Subcutaneous abdominal adipose tissue (tissue), 5 donors: Measurements from ENCODE around the gene ABHD12.

Experiments used
- H3K27ac ChIP-seq: one replicate; pipeline ENCODE4 v1.7.0; 2013; ENCODE audit warnings: low read depth, mild to moderate bottlenecking, inconsistent platforms, low read length, moderate library complexity
- H3K27me3 ChIP-seq, 5 donors: one replicate each; pipeline ENCODE4 v1.7.0; 2013; ENCODE audit warnings: low read length in 5 of 5, inconsistent platforms in 1 of 5; ENCODE audit not compliant: control insufficient read depth in 5 of 5, insufficient read depth in 4 of 5
- H3K36me3 ChIP-seq, 5 donors: one replicate each; pipeline ENCODE4 v1.7.0; 2013; ENCODE audit warnings: low read length in 5 of 5; ENCODE audit not compliant: control insufficient read depth in 5 of 5, insufficient read depth in 5 of 5
- H3K4me1 ChIP-seq, 5 donors: one replicate each; pipeline ENCODE4 v1.7.0; 2013; ENCODE audit warnings: low read length in 5 of 5, mild to moderate bottlenecking in 3 of 5, moderate library complexity in 1 of 5; ENCODE audit not compliant: control insufficient read depth in 5 of 5, insufficient read depth in 5 of 5
- H3K4me3 ChIP-seq, 5 donors: one replicate each; pipeline ENCODE4 v1.7.0; 2013; ENCODE audit warnings: low read length in 5 of 5, low read depth in 1 of 5
- H3K9ac ChIP-seq, 5 donors: one replicate each; pipeline ENCODE4 v1.7.0; 2013; ENCODE audit warnings: low read length in 5 of 5, mild to moderate bottlenecking in 4 of 5, moderate library complexity in 3 of 5
- H3K9me3 ChIP-seq, 5 donors: one replicate each; pipeline ENCODE4 v1.7.0; 2013; ENCODE audit warnings: low read length in 5 of 5; ENCODE audit not compliant: control insufficient read depth in 5 of 5
- donor health status: healthy.
- donor health status: healthy.
- donor health status: healthy.
- donor health status: healthy.
- donor health status: healthy.

ABHD12 gene

GRCh38 chr20:25292176-25292891 is 98.3 kb downstream of the ABHD12 start:
- Histone ChIP-seq H3K27ac (no peak overlapping the region), H3K27me3 (no peaks in the 10 kb centered on the region), H3K36me3 (peaks cover 0 to 79% (median 66%) of the 10 kb centered on the region in 5 donors), H3K4me3 (no peak overlapping the region), H3K4me1 (peaks cover 6 to 32% (median 29%) of the 10 kb centered on the region in 5 donors), H3K9ac (no peak overlapping the region), H3K9me3 (no peaks in the 10 kb centered on the region)

DNA sequence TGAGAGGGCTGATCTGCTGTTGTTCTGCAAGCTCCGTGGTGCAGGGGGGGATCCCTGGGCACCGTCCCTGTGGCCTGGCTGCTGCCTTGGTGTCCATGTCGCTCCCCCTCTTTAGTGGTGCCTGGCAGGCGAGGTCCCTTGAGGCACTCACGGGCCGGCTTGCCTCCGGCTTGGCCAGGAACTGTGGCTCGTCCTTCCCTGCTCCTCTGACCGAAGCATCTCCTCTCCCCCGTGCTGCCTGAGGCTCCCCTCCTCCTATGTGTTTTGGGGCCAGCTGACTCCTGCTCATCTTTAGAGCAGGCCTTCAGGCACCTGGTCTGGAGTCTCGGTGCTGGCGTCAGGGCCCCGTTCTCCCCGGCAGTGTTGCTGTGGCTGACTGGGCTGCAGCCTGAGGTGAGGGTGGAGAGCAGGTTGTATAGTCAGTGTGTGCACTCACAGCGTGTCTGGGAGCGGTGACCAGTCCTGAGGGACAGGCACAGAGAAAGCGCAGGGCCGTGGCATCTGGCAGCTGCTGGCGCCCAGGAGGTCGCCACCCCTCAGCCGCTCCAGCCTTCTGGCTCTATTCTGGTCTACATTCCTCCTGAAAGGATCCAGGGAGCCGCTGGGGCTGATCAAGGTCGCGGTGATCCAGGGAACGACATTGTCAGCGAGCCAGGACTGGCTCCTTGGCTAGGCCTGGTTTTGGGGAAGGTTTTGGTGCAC is 99.1 kb downstream of the ABHD12 start:
- Histone ChIP-seq H3K4me3 (no peak overlapping the region), H3K9me3 (no peaks in the 10 kb centered on the region), H3K4me1 (peaks cover 4 to 24% (median 21%) of the 10 kb centered on the region in 5 donors), H3K9ac (no peak overlapping the region), H3K27me3 (no peaks in the 10 kb centered on the region), H3K36me3 (peaks cover 0 to 79% (median 72%) of the 10 kb centered on the region in 5 donors), H3K27ac (no peak overlapping the region)

DNA sequence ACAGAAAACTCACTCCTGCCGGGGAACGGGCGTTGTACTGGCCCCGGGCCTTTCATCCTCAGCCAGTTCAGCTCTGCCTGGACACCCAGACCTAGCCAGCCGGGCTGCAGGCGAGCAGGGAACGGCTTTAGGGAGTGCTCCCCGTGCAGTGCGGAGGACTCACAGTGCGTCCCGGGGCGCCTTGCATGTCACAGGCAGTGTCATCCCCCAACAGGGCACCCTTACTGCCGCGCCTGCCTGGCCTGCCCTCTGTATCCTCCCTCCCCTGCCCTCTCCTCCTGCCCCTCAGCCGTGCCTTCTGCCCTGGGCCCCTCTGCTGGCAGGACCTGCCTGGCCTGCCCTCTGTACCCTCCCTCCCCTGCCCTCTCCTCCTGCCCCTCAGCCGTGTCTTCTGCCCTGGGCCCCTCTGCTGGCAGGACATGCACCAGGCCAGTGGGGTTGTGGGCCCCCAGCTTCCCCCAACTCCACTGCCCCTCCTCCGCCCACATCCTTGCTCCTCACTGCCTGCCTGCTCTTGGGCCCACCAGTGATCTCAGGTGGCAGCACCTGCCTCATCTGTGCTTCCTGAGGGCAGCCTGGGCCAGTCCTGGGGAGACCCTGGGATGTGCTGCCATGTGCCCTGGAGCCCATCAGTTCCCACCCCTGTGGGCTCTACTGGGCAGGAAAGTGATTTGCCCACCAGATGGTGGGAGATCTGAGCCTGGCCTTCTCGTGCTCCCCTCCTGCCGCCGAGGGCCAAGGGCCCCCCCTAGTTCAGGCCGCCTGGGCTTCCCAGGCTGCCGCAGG is 99.8 kb downstream of the ABHD12 start:
- Histone ChIP-seq H3K27ac (no peak overlapping the region), H3K4me1 (peaks cover 2 to 22% (median 14%) of the 10 kb centered on the region in 5 donors), H3K4me3 (no peak overlapping the region), H3K9ac (no peak overlapping the region), H3K27me3 (no peaks in the 10 kb centered on the region), H3K9me3 (no peaks in the 10 kb centered on the region), H3K36me3 (peaks cover 0 to 80% (median 77%) of the 10 kb centered on the region in 5 donors)

DNA sequence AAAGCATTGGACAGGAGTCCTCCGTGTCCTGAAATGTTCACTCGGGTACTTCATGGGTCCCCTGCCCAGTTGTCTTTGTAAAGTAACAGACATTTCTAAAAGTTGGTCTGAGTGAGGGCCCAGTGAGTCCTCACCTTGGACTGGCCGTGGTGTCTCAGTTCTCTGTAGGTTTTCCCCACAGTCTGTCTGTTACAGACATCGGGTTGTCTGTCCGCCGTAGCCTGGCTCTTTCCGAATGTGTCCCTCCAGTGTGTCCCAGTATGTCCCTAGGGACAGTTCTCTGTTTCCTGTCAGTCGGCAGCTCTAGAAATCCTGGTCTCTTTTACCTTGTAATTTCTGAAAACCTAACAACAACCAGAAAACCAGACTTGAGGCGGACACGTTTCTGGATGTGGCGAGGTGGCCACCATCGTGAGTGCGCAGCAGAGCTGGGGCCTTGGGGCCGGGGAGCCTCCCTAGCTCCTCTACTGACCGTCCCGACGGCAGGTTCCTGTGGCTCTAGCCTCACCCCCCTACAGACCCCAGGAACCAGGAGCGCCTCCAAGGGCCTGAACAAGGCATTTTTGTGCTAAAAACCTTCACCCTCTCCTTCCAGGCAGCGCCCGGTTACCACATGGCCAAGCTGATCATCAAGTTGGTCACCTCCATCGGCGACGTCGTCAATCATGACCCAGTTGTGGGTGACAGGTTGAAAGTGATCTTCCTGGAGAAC is 100.6 kb downstream of the ABHD12 start:
- Histone ChIP-seq H3K36me3 (peaks cover 0 to 88% (median 80%) of the 10 kb centered on the region in 5 donors), H3K27ac (no peak overlapping the region), H3K4me1 (peaks cover 0 to 16% (median 6%) of the 10 kb centered on the region in 5 donors)

DNA sequence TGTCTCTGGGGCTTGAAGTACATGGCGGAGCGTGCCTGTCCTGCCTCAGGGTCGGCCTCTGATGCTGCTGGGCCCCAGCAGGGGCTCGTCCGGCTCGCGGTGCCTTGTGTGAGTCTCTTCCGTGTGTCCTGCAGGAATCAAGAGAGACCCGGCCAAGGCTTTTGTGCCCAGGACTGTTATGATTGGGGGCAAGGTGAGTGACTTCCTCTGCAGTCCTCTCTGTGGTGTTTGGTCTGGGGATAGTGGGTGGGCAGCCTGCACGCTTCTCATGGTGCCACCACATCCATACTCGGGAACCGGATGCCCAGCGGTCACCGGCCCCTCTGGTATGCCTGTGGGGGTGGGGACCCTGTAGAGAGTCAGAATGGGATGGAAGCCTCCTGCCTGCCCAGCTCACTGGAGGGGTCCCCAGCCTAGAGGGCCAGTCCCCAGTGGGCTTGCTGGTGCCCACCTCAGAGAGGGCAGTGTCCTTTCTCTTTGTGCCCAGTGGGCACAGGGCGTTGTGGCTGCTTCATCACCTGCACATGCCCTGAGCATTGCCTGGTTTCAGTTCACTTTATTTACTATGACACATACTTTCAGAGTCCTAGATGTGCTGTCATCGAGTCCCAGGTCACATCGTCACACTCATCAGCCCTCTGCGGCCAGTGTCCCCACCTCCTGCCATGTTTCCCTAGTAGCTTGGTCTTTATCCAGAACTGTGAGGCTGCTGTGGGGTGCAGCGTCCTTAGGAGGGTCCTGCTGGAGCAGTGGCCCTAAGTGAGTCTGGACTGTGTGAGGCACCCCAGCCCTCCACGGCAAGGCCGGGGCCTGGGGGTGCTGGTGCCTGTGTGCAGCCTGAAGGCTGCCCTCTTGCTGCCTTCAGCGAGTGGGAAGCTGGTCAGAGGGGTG is 102.1 kb downstream of the ABHD12 start:
- no peak overlapping the region for H3K9ac ChIP-seq
- no peak overlapping the region for H3K4me3 ChIP-seq
- H3K27ac ChIP-seq = no peak overlapping the region
- H3K4me1 ChIP-seq = peaks cover 0 to 8% (median 2%) of the 10 kb centered on the region in 5 donors
- no peaks in the 10 kb centered on the region for H3K9me3 ChIP-seq
- H3K36me3 ChIP-seq = peaks cover 0 to 97% (median 85%) of the 10 kb centered on the region in 5 donors
- H3K27me3 ChIP-seq = no peaks in the 10 kb centered on the region

More for the DNA sequence above, 100.6 kb downstream of the ABHD12 start:
- no peak overlapping the region for H3K4me3 ChIP-seq
- H3K9me3 ChIP-seq = no peaks in the 10 kb centered on the region
- H3K9ac ChIP-seq = no peak overlapping the region
- no peaks in the 10 kb centered on the region for H3K27me3 ChIP-seq

- Histone ChIP-seq H3K36me3 (peaks cover 0 to 100% (median 91%) of the 10 kb centered on the region in 5 donors), H3K27me3 (no peaks in the 10 kb centered on the region), H3K27ac (no peak overlapping the region), H3K9me3 (no peaks in the 10 kb centered on the region), H3K4me3 (no peak overlapping the region), H3K4me1 (peaks cover 0 to 8% (median 2%) of the 10 kb centered on the region in 5 donors), H3K9ac (no peak overlapping the region)
These were observed 102.9 kb downstream of the ABHD12 start for GRCh38 chr20:25287631-25288290.

DNA sequence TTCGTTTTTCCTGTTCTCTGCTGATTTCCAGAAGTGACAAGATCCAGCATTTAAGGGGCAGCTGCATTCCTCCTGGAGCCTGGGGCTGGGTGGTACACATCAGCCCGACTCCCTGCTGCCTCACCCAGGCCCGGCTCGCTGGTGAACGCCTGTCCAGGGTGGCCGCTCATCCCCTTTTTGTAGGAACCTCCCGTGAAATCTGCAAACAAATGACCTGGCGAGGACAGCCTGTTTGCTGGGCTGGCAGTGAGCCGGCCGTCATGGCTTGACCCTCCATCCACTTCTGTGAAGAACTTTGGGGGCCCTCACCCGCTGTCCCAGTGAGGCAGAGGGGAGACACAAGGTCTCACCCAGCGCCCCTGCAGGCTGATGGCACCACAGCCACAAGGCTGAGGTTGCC is 103.7 kb downstream of the ABHD12 start:
- Histone ChIP-seq H3K27ac (no peak overlapping the region), H3K9ac (no peak overlapping the region), H3K36me3 (peaks cover 0 to 100% (median 95%) of the 10 kb centered on the region in 5 donors)

DNA sequence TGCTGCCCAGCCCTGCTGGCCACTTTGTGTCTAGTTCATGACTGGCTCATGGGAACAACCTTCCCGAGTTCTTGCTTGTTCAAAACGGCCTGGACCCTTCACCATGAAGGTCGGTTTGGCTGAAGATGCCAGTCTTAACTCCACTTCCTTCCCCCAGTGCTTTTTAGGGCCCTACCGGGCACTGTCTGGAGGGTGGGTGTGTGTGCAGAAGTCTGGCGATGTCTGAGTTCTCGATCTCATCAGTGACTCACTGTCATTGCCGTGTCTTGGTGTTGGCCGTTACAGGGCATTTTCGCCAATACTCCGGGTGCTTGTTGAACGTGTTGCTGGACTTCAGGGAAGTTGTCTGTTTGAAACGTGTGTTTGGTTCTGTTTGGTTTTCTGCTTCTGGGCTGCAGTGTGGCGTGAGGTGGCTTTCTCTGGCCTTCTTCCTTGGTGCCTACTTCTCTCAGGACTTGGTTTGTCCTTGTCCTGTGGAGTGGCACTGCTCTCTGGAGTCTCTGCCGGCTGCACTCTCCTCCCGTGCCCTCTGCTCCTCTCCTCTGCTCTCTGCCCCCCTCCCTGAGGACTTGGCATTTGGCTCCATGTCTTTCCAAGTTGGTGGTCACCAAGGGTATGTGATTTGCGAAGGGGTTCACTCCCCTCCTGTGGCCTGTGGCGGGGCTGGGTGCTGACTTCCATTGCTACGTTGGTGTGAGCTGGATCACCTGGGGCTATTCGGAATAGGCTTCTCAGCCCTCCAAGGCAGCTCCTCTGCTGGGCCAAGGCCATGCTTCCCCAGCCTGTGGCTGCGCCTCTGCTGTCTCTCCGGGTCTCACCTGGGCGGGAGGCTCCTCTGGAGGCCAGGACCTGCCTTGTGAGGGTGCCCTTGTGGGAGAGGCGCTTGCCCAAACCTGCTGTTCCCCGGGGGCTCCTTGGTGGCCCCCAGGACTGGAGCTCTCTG is 104.5 kb downstream of the ABHD12 start:
- peaks cover 0 to 8% (median 2%) of the 10 kb centered on the region in 5 donors for H3K4me1 ChIP-seq
- H3K9me3 ChIP-seq = no peaks in the 10 kb centered on the region
- no peak overlapping the region for H3K9ac ChIP-seq
- H3K4me3 ChIP-seq = no peak overlapping the region
- peaks cover 0 to 100% (median 95%) of the 10 kb centered on the region in 5 donors for H3K36me3 ChIP-seq
- H3K27ac ChIP-seq = no peak overlapping the region
- no peaks in the 10 kb centered on the region for H3K27me3 ChIP-seq

More for the DNA sequence above, 103.7 kb downstream of the ABHD12 start:
- Histone ChIP-seq H3K9me3 (no peaks in the 10 kb centered on the region), H3K27me3 (no peaks in the 10 kb centered on the region), H3K4me1 (peaks cover 0 to 8% (median 2%) of the 10 kb centered on the region in 5 donors), H3K4me3 (no peak overlapping the region)
